HEK293 (cell line): Measurements from ENCODE around the gene YIPF2.

ENCODE experiments used
- CTCF ChIA-PET: fragments of 350-600 bp; formaldehyde crosslinking; extraction: SDS; loops from one replicate; lab custom pipeline; 2021; ENCODE audit warnings: antibody characterized with exemption; lab: Yijun Ruan, JAX
- POLR2A ChIA-PET: fragments of 300-600 bp; formaldehyde crosslinking; extraction: SDS; loops from one replicate; lab custom pipeline; 2020; ENCODE audit warnings: antibody characterized with exemption, inconsistent platforms; lab: Yijun Ruan, JAX
- H3K27ac ChIP-seq: fragments of 200-500 bp; sonication (Bioruptor generic); 2 replicates; pipeline ENCODE4 v1.5.1; 2014; ENCODE audit warnings: low read depth, low read length, control low read depth, inconsistent platforms; ENCODE audit errors: extremely low read depth
- H3K36me3 ChIP-seq, 2 experiments: fragments of 200-500 bp in 1 of 2; sonication (Bioruptor generic) in 1 of 2; 1 replicate in 1 of 2; 2 replicates in 1 of 2; pipeline ENCODE4 v1.5.1; 2014 to 2017; ENCODE audit warnings: inconsistent platforms in 2 of 2, low read length in 2 of 2; ENCODE audit not compliant: control insufficient read depth in 2 of 2, insufficient read depth in 1 of 2
- H3K4me1 ChIP-seq: fragments of 200-500 bp; sonication (Bioruptor generic); 2 replicates; pipeline ENCODE4 v1.5.1; 2014; ENCODE audit warnings: mild to moderate bottlenecking, low read length, inconsistent platforms; ENCODE audit not compliant: control insufficient read depth, insufficient read depth
- H3K4me3 ChIP-seq: 2 replicates; pipeline ENCODE4 v1.5.1; 2011; ENCODE audit warnings: low read depth, mild to moderate bottlenecking, control low read depth, low read length, moderate library complexity
- H3K9me3 ChIP-seq: fragments of 200-500 bp; sonication (Bioruptor generic); 2 replicates; pipeline ENCODE4 v1.5.1; 2014; ENCODE audit warnings: low read depth, low read length, inconsistent platforms; ENCODE audit not compliant: control insufficient read depth, insufficient read depth
- GLIS2 ChIP-seq: fragments of 450-650 bp; formaldehyde crosslinking; IDR thresholded peaks from 2 replicates; pipeline ENCODE4 v1.5.1; 2016; ENCODE audit warnings: missing biosample characterization, missing genetic modification characterization
- MYNN ChIP-seq: fragments of 450-650 bp; formaldehyde crosslinking; IDR thresholded peaks from 2 replicates; pipeline ENCODE4 v1.5.1; 2016; ENCODE audit warnings: missing biosample characterization, missing genetic modification characterization, borderline replicate concordance
- SCRT2 ChIP-seq: fragments of 450-650 bp; formaldehyde crosslinking; IDR thresholded peaks from 2 replicates; pipeline ENCODE4 v1.5.1; 2016; ENCODE audit warnings: missing biosample characterization, missing genetic modification characterization
- ZBTB20 ChIP-seq: fragments of 450-650 bp; formaldehyde crosslinking; IDR thresholded peaks from 2 replicates; pipeline ENCODE4 v1.5.1; 2016; ENCODE audit warnings: missing biosample characterization, missing genetic modification characterization
- ZFHX2 ChIP-seq: fragments of 450-650 bp; formaldehyde crosslinking; conservative IDR thresholded peaks from 2 replicates; pipeline ENCODE4 v1.5.1; 2016; ENCODE audit warnings: missing biosample characterization, missing genetic modification characterization
- ZFP69B ChIP-seq: fragments of 450-650 bp; formaldehyde crosslinking; IDR thresholded peaks from 2 replicates; pipeline ENCODE4 v1.5.1; 2016; ENCODE audit warnings: missing biosample characterization, missing genetic modification characterization
- ZIC2 ChIP-seq: fragments of 450-650 bp; formaldehyde crosslinking; IDR thresholded peaks from 2 replicates; pipeline ENCODE4 v1.5.1; 2016; ENCODE audit warnings: missing biosample characterization, missing genetic modification characterization
- ZNF140 ChIP-seq: fragments of 450-650 bp; formaldehyde crosslinking; IDR thresholded peaks from 2 replicates; pipeline ENCODE4 v1.5.1; 2016; ENCODE audit warnings: missing biosample characterization, missing genetic modification characterization
- ZNF548 ChIP-seq: fragments of 450-650 bp; formaldehyde crosslinking; IDR thresholded peaks from 2 replicates; pipeline ENCODE4 v1.5.1; 2016; ENCODE audit warnings: missing biosample characterization, missing genetic modification characterization
- ZNF561 ChIP-seq: fragments of 450-650 bp; IDR thresholded peaks from 2 replicates; pipeline ENCODE4 v1.5.1; 2018; ENCODE audit warnings: missing biosample characterization, missing genetic modification characterization, borderline replicate concordance
- ZNF610 ChIP-seq: fragments of 450-650 bp; formaldehyde crosslinking; IDR thresholded peaks from 2 replicates; pipeline ENCODE4 v1.5.1; 2016; ENCODE audit warnings: missing biosample characterization, missing genetic modification characterization, borderline replicate concordance
- ZNF621 ChIP-seq: fragments of 450-650 bp; formaldehyde crosslinking; IDR thresholded peaks from 2 replicates; pipeline ENCODE4 v1.5.1; 2017; ENCODE audit warnings: missing biosample characterization, missing genetic modification characterization
- ZNF658 ChIP-seq: fragments of 450-650 bp; formaldehyde crosslinking; IDR thresholded peaks from 2 replicates; pipeline ENCODE4; 2016; ENCODE audit warnings: missing biosample characterization, missing genetic modification characterization
- ZNF768 ChIP-seq: fragments of 450-650 bp; formaldehyde crosslinking; IDR thresholded peaks from 2 replicates; pipeline ENCODE4 v1.5.1; 2018; ENCODE audit warnings: missing biosample characterization, mild to moderate bottlenecking, missing genetic modification characterization
- ZNF776 ChIP-seq: fragments of 450-650 bp; formaldehyde crosslinking; IDR thresholded peaks from 2 replicates; pipeline ENCODE4 v1.5.0; 2017; ENCODE audit warnings: missing biosample characterization, missing genetic modification characterization, borderline replicate concordance
- TF ChIP-seq, protein P1 (sequence below): fragments of 450-650 bp; IDR thresholded peaks from 2 replicates; pipeline ENCODE4 v1.5.1; 2018; ENCODE audit warnings: missing biosample characterization, mild to moderate bottlenecking, missing genetic modification characterization
- TF ChIP-seq, protein P2 (sequence below): fragments of 450-650 bp; formaldehyde crosslinking; IDR thresholded peaks from 2 replicates; pipeline ENCODE4 v1.5.1; 2017; ENCODE audit warnings: missing biosample characterization, missing genetic modification characterization
- TF ChIP-seq, protein P3 (sequence below): fragments of 450-650 bp; formaldehyde crosslinking; IDR thresholded peaks from 2 replicates; pipeline ENCODE4 v1.5.1; 2016; ENCODE audit warnings: missing biosample characterization, missing genetic modification characterization, borderline replicate concordance
- TF ChIP-seq, protein P4 (sequence below): fragments of 450-650 bp; formaldehyde crosslinking; IDR thresholded peaks from 2 replicates; pipeline ENCODE4 v1.5.1; 2016; ENCODE audit warnings: missing biosample characterization, missing genetic modification characterization
- TF ChIP-seq, protein P5 (sequence below): fragments of 450-650 bp; formaldehyde crosslinking; IDR thresholded peaks from 2 replicates; pipeline ENCODE4 v1.5.1; 2016; ENCODE audit warnings: missing biosample characterization, missing genetic modification characterization
- TF ChIP-seq, protein P6 (sequence below): fragments of 450-650 bp; formaldehyde crosslinking; optimal IDR thresholded peaks from 2 replicates; pipeline ENCODE3; 2016; ENCODE audit warnings: missing biosample characterization, mild to moderate bottlenecking, missing genetic modification characterization

The YIPF2 gene

DNA sequence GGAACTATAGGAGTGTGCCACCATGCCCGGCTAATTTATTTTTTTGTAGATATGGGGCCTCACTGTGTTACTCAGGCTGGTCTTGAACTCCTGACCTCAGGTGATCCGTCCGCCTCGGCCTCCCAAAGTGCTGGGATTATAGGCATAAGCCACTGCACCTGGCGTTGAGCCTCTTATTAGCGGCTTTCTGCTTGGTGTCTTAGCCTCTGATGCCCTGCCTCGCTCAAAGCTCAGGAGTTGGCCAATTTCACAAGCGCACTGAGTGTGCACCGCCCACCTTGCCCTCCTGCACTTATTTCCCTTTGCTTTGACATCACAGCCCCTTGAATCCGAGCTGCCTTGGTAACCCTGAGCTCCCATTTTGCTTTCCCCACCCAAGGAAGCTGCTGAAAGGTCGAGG lies 10.1 kb downstream of the YIPF2 start (continued):
- TF ChIP-seq, protein P1, sequence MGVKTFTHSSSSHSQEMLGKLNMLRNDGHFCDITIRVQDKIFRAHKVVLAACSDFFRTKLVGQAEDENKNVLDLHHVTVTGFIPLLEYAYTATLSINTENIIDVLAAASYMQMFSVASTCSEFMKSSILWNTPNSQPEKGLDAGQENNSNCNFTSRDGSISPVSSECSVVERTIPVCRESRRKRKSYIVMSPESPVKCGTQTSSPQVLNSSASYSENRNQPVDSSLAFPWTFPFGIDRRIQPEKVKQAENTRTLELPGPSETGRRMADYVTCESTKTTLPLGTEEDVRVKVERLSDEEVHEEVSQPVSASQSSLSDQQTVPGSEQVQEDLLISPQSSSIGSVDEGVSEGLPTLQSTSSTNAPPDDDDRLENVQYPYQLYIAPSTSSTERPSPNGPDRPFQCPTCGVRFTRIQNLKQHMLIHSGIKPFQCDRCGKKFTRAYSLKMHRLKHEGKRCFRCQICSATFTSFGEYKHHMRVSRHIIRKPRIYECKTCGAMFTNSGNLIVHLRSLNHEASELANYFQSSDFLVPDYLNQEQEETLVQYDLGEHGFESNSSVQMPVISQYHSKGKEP: no peak
- TF ChIP-seq, protein P2, sequence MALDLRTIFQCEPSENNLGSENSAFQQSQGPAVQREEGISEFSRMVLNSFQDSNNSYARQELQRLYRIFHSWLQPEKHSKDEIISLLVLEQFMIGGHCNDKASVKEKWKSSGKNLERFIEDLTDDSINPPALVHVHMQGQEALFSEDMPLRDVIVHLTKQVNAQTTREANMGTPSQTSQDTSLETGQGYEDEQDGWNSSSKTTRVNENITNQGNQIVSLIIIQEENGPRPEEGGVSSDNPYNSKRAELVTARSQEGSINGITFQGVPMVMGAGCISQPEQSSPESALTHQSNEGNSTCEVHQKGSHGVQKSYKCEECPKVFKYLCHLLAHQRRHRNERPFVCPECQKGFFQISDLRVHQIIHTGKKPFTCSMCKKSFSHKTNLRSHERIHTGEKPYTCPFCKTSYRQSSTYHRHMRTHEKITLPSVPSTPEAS (tag by site-specific recombination): no peak
- no peak for TF ChIP-seq ZNF621 (tag by site-specific recombination)
- TF ChIP-seq ZNF561 (tag by site-specific recombination): no peak
- TF ChIP-seq ZNF548 (tag by site-specific recombination): no peak
- no peak for TF ChIP-seq ZNF610 (tag by site-specific recombination)
- no peak for TF ChIP-seq ZNF658
- no peak for TF ChIP-seq ZFP69B (tag by site-specific recombination)
- TF ChIP-seq, protein P3, sequence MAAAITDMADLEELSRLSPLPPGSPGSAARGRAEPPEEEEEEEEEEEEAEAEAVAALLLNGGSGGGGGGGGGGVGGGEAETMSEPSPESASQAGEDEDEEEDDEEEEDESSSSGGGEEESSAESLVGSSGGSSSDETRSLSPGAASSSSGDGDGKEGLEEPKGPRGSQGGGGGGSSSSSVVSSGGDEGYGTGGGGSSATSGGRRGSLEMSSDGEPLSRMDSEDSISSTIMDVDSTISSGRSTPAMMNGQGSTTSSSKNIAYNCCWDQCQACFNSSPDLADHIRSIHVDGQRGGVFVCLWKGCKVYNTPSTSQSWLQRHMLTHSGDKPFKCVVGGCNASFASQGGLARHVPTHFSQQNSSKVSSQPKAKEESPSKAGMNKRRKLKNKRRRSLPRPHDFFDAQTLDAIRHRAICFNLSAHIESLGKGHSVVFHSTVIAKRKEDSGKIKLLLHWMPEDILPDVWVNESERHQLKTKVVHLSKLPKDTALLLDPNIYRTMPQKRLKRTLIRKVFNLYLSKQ (tag by site-specific recombination): no peak

DNA sequence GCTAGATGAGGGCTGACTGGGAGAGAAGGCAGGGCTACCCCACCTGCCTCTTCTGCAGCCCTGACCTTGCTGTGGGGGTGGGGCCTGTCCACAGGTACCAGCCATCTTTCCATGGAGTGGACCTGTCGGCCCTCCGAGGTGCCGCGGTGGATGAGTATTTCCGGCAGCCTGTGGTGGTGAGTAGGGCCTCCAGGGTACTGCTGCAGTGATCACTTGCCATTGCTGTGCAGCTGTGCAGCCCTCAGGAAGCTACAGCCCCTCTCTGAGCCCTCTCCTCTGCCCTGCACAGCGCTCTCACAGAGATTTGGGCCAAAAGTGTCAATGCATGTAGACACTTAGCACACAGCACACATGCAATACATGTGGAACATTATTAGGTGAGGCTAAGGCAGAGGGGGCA lies 11.8 kb downstream of the YIPF2 start:
- Histone ChIP-seq H3K36me3 (peaks cover 0 to 84% of the 10 kb centered on the region in 2 experiments; a peak in 2 of 3 replicates), H3K4me3 (no peak overlapping the region), H3K27ac (no peak overlapping the region), H3K9me3 (no peaks in the 10 kb centered on the region), H3K4me1 (no peaks in the 10 kb centered on the region)
- POLR2A ChIA-PET: interaction anchor here (0.5 kb wide), 1 partner anchor 42 kb away, joined by 4 read pairs; no protein-coding TSS in a partner anchor
- CTCF ChIA-PET: interaction anchor here (0.6 to 2.0 kb wide), 2 partner anchors 46 to 210 kb away, joined by 3 to 5 read pairs; no protein-coding TSS in a partner anchor
- TF ChIP-seq SCRT2 (0 out of 2 replicates have a peak, but pooled peaks have one; percentile 34), MYNN (tag by site-specific recombination) (no peak), ZNF768 (peak; percentile 87; the same call in 1 of the 2 replicates)
- TF ChIP-seq, protein P4, sequence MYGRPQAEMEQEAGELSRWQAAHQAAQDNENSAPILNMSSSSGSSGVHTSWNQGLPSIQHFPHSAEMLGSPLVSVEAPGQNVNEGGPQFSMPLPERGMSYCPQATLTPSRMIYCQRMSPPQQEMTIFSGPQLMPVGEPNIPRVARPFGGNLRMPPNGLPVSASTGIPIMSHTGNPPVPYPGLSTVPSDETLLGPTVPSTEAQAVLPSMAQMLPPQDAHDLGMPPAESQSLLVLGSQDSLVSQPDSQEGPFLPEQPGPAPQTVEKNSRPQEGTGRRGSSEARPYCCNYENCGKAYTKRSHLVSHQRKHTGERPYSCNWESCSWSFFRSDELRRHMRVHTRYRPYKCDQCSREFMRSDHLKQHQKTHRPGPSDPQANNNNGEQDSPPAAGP (tag by site-specific recombination): no peak

DNA sequence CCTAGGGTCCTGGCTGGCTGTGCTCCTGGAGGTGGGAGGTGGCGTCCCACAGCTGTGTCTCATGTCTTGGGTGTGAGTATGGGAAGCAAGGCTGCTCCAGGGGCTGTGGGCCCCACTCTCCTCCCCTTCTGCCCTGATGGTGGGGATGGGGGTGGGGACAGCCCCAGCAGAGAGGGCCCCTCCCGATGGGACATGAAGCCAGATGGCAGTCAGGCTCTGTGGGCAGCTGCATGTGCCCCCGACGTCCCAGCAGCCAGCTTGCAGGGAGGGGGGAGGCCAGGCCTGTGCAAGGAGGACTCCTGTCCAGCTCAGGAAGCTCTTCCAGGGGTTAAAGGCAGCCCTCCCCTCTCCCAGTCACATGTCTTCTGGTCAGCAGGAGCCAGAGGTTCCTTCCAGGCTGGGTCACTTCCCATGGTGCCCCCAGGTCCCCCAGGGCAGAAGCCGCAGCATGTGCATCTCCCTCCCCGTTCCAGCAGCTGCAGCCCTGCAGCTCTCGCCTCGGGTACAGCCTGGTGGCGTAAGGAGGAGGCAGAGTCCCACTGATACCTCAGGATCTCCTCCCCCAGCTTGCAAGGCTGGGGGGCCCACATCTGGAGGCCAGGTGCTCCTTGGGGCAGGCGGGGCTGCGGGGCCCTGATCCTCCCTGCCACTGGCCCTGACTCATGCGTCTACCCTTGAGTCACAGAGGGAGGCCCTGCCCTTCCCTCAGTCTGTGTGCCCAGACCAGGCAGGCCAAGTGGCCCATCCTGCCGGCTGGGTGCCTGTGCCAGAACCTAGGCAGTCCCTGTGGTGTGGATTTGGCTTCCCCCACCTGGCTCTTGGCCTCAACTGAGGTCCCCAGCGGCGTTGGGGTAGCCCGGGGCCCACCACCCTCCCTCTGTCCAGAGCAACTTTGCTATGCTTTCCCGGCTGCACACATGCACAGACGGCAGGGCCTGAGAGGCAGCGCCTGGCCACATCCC lies 13.0 kb downstream of the YIPF2 start:
- H3K4me1 ChIP-seq: no peaks in the 10 kb centered on the region
- ChIA-PET CTCF (interaction anchor here (0.6 to 2.0 kb wide), 3 partner anchors 44 to 211 kb away, joined by 3 to 5 read pairs (median 3); no protein-coding TSS in a partner anchor), POLR2A (no interaction called here)
- no peaks in the 10 kb centered on the region for H3K9me3 ChIP-seq
- no peak overlapping the region for H3K4me3 ChIP-seq
- H3K36me3 ChIP-seq: peaks cover 0 to 79% of the 10 kb centered on the region in 2 experiments; a peak in 2 of 3 replicates
- no peak overlapping the region for H3K27ac ChIP-seq
- TF ChIP-seq GLIS2 (tag by site-specific recombination) (peak; percentile 13; the same call in 1 of the 2 replicates), ZNF776 (tag by site-specific recombination) (no peak), ZFHX2 (tag by site-specific recombination) (peak; percentile 15; the same call in 1 of the 2 replicates), ZFP69B (tag by site-specific recombination) (0 out of 2 replicates have a peak, but pooled peaks have one; percentile 41), ZNF140 (tag by site-specific recombination) (no peak), ZBTB20 (no peak), ZIC2 (tag by site-specific recombination) (peak; percentile 49)
- TF ChIP-seq, protein P4 (tag by site-specific recombination): peak; percentile 80
- TF ChIP-seq, protein P5, sequence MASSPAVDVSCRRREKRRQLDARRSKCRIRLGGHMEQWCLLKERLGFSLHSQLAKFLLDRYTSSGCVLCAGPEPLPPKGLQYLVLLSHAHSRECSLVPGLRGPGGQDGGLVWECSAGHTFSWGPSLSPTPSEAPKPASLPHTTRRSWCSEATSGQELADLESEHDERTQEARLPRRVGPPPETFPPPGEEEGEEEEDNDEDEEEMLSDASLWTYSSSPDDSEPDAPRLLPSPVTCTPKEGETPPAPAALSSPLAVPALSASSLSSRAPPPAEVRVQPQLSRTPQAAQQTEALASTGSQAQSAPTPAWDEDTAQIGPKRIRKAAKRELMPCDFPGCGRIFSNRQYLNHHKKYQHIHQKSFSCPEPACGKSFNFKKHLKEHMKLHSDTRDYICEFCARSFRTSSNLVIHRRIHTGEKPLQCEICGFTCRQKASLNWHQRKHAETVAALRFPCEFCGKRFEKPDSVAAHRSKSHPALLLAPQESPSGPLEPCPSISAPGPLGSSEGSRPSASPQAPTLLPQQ (tag by site-specific recombination): peak; percentile 87
- TF ChIP-seq, protein P6, sequence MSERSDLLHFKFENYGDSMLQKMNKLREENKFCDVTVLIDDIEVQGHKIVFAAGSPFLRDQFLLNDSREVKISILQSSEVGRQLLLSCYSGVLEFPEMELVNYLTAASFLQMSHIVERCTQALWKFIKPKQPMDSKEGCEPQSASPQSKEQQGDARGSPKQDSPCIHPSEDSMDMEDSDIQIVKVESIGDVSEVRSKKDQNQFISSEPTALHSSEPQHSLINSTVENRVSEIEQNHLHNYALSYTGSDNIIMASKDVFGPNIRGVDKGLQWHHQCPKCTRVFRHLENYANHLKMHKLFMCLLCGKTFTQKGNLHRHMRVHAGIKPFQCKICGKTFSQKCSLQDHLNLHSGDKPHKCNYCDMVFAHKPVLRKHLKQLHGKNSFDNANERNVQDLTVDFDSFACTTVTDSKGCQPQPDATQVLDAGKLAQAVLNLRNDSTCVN (tag by site-specific recombination): peak; percentile 5
